ENCODE results near the gene TBC1D1. TPM values are rescaled to one million over a fixed set of nuclear protein-coding genes. Genes with fewer than 3 reads are reported as not detected.

The TBC1D1 gene
- total RNA-seq, 2 experiments from 2014 or later, result 40.7 to 46.5 TPM

DNA sequence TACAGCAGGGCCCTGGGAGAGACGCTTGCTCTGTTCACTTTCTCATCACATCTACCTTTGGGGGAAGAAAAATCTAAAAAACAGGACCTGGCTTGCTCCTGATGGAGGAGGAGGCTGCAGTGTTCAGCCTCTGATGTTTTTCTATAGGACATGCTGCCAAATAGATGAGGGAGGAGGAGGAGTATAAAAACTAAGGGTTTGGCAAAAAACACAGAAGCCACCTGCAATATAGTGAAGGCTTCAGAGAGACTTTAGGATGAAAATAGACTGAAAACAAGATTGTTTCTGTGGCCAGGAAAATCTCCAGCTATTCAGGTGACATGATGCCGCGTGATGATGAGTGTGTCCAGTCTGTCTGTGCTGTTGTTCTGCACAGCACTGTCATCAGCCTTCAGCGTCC, 229.9 kb downstream of the TBC1D1 start:
- ATAC-seq (ENCODE audit: poor library complexity) (no peak), DNase-seq (no peak)
- CTCF ChIA-PET, result interaction anchor here (1.7 kb wide), 1 partner anchor 10 kb away, joined by 5 read pairs; no protein-coding TSS in a partner anchor
- no peaks in the 10 kb centered on the region for H3K9me3 ChIP-seq (ENCODE audit: control insufficient read depth in 1 of 2, insufficient read depth in 1 of 2, low read length in 2 of 2)
- H3K4me1 Mint-ChIP-seq (ENCODE audit: low read depth), result no peaks in the 10 kb centered on the region
- H3K4me3 ChIP-seq (ENCODE audit: low read length), result no peak overlapping the region
- no peaks in the 10 kb centered on the region for H3K9me3 Mint-ChIP-seq
- intact Hi-C loops (cut with DNase I, micrococcal nuclease), result loop anchor here in 1 of 2 experiments (5.0 kb wide), 1 partner anchor 37 kb away; no protein-coding TSS in a partner anchor
- no peaks in the 10 kb centered on the region for H3K27me3 ChIP-seq (ENCODE audit: control insufficient read depth in 1 of 2, insufficient read depth in 2 of 2, low read length in 2 of 2)
- H3K4me1 ChIP-seq (ENCODE audit: insufficient read depth, low read length), result no peaks in the 10 kb centered on the region
- no peak overlapping the region for H3K27ac ChIP-seq (ENCODE audit: low read depth in 1 of 2, low read length in 2 of 2)
- no peaks in the 10 kb centered on the region for H3K27me3 Mint-ChIP-seq
- POLR2A ChIA-PET, result interaction anchor here (0.6 kb wide), 1 partner anchor 457 kb away, joined by 3 read pairs; no protein-coding TSS in a partner anchor
- H3K4me3 Mint-ChIP-seq, result no peak overlapping the region
- TF ChIP-seq, protein P1, sequence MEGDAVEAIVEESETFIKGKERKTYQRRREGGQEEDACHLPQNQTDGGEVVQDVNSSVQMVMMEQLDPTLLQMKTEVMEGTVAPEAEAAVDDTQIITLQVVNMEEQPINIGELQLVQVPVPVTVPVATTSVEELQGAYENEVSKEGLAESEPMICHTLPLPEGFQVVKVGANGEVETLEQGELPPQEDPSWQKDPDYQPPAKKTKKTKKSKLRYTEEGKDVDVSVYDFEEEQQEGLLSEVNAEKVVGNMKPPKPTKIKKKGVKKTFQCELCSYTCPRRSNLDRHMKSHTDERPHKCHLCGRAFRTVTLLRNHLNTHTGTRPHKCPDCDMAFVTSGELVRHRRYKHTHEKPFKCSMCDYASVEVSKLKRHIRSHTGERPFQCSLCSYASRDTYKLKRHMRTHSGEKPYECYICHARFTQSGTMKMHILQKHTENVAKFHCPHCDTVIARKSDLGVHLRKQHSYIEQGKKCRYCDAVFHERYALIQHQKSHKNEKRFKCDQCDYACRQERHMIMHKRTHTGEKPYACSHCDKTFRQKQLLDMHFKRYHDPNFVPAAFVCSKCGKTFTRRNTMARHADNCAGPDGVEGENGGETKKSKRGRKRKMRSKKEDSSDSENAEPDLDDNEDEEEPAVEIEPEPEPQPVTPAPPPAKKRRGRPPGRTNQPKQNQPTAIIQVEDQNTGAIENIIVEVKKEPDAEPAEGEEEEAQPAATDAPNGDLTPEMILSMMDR (IDR thresholded peaks at IDR 0.05), result no peak
- H3K27ac Mint-ChIP-seq, result no peak overlapping the region
- peaks cover 57% of the 10 kb centered on the region for H3K36me3 ChIP-seq (ENCODE audit: insufficient read depth, low read length)
- H3K36me3 Mint-ChIP-seq (ENCODE audit: low read depth), result peaks cover 94% of the 10 kb centered on the region

DNA sequence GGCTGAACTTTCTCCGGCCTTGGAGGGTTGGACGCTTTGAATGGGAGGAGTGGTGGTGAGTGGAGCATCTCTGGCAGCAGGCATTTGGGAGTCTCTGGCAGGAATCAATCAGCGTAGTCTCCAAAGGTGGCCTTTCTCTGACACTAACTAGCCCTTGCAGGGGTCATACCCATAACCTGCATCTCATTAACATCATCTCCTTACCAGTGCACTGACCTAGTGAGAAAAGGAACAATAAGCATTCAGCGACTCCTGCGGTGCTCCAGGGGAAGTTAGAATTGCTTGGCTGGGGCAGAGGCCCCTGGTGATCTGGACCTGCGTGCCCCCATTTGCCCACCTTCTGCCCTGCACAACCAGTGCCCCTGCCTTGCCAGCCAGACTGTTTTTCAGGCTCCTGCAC, 231.2 kb downstream of the TBC1D1 start:
- H3K27me3 ChIP-seq (ENCODE audit: control insufficient read depth in 1 of 2, insufficient read depth in 2 of 2, low read length in 2 of 2), result no peaks in the 10 kb centered on the region
- ChIA-PET POLR2A (no interaction called here), CTCF (no interaction called here)
- DNase-seq (no peak), ATAC-seq (ENCODE audit: poor library complexity) (no peak)
- peaks cover 91% of the 10 kb centered on the region for H3K36me3 Mint-ChIP-seq (ENCODE audit: low read depth)
- no peaks in the 10 kb centered on the region for H3K9me3 Mint-ChIP-seq
- no peak overlapping the region for H3K4me3 ChIP-seq (ENCODE audit: low read length)
- H3K36me3 ChIP-seq (ENCODE audit: insufficient read depth, low read length), result peaks cover 48% of the 10 kb centered on the region
- no peak overlapping the region for H3K27ac Mint-ChIP-seq
- H3K4me1 ChIP-seq (ENCODE audit: insufficient read depth, low read length), result no peaks in the 10 kb centered on the region
- H3K27ac ChIP-seq (ENCODE audit: low read depth in 1 of 2, low read length in 2 of 2), result no peak overlapping the region
- H3K9me3 ChIP-seq (ENCODE audit: control insufficient read depth in 1 of 2, insufficient read depth in 1 of 2, low read length in 2 of 2), result no peaks in the 10 kb centered on the region
- TF ChIP-seq, protein P1 (IDR thresholded peaks at IDR 0.05), result no peak
- intact Hi-C loops (cut with DNase I, micrococcal nuclease), result loop anchor here in 1 of 2 experiments (5.0 kb wide), 1 partner anchor 35 kb away; no protein-coding TSS in a partner anchor
- no peaks in the 10 kb centered on the region for H3K27me3 Mint-ChIP-seq
- H3K4me1 Mint-ChIP-seq (ENCODE audit: low read depth), result no peaks in the 10 kb centered on the region
- H3K4me3 Mint-ChIP-seq, result no peak overlapping the region

DNA sequence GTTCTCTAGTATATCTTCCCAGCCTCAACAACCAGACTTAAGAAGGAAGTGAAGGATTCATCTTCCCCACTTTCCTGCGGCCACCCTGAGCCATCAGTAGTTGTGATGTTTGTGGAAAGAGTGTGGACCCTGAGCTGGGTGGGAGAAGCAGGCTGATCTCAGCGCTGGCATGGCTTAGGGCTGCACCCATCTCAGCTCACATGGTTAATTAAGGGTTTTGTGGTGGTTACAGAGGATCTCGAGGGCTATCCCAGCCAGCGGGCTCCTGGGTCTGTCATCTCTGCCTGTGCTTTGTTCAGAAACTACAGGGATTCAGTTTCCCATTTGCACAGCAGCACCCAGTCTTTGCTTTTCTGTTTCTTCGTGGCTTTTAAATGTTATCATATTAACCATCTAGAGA, 232.7 kb downstream of the TBC1D1 start:
- intact Hi-C loops (cut with DNase I, micrococcal nuclease), result loop anchor here in 1 of 2 experiments (5.0 kb wide), 1 partner anchor 34 kb away; no protein-coding TSS in a partner anchor
- Mint-ChIP-seq H3K27me3 (no peaks in the 10 kb centered on the region), H3K27ac (no peak overlapping the region), H3K4me1 (ENCODE audit: low read depth) (peaks cover 5% of the 10 kb centered on the region), H3K9me3 (no peaks in the 10 kb centered on the region), H3K4me3 (no peak overlapping the region), H3K36me3 (ENCODE audit: low read depth) (peaks cover 83% of the 10 kb centered on the region)
- no peak overlapping the region for H3K27ac ChIP-seq (ENCODE audit: low read depth in 1 of 2, low read length in 2 of 2)
- DNase-seq, result no peak
- H3K9me3 ChIP-seq (ENCODE audit: control insufficient read depth in 1 of 2, insufficient read depth in 1 of 2, low read length in 2 of 2), result no peaks in the 10 kb centered on the region
- peaks cover 10% of the 10 kb centered on the region for H3K4me1 ChIP-seq (ENCODE audit: insufficient read depth, low read length)
- H3K27me3 ChIP-seq (ENCODE audit: control insufficient read depth in 1 of 2, insufficient read depth in 2 of 2, low read length in 2 of 2), result no peaks in the 10 kb centered on the region
- H3K36me3 ChIP-seq (ENCODE audit: insufficient read depth, low read length), result peaks cover 35% of the 10 kb centered on the region
- TF ChIP-seq, protein P1 (IDR thresholded peaks at IDR 0.05), result no peak
- ChIA-PET CTCF (no interaction called here), POLR2A (no interaction called here)
- no peak for ATAC-seq (ENCODE audit: poor library complexity)
- no peak overlapping the region for H3K4me3 ChIP-seq (ENCODE audit: low read length)

All from CD4-positive, alpha-beta T cell (primary cell).